Measurements from ENCODE around the gene UXS1. TPM values are rescaled to one million over a fixed set of nuclear protein-coding genes. Genes with fewer than 3 reads are reported as not detected.

Gene UXS1
- total and polyA plus RNA-seq, 2 donors (not counting 3 experiments of a cell fraction or from before 2014, with no cell fraction given), result 34.2 to 43.2 TPM

DNA sequence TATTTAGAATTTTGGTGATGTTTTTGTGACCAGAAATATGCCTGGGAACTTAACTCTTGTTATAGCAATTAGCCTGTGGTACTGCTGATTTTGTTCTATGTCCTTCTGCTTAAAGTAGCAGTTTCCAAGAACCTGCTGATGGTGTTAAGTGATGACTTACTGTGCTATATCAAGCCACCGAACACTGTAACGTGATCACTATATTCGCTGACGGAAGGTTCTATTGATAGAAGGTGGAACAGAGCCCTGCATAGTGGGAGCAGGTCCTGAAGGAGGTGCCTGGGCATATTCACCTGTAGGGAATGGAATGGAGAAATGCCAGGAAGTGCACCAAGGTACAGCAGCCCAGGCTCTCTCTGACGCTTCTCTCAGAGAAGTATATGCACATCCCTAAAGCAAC is 76.8 kb downstream of the UXS1 start:
- Histone ChIP-seq H3K4me2 (ENCODE audit: insufficient read depth, low read length) (no peak overlapping the region), H3K79me2 (ENCODE audit: control insufficient read depth, insufficient read depth, low read length) (no peaks in the 10 kb centered on the region), H3K9me1 (replicated peaks; ENCODE audit: control insufficient read depth, extremely low read depth, insufficient read depth, low read length) (no peaks in the 10 kb centered on the region), H2AFZ (ENCODE audit: low read depth, low read length) (no peak overlapping the region), H4K20me1 (replicated peaks; ENCODE audit: control insufficient read depth, extremely low read depth, insufficient read depth, low read length) (no peaks in the 10 kb centered on the region), H3K27me3 (ENCODE audit: control insufficient read depth in 2 of 2, insufficient read depth in 2 of 2, low read length in 2 of 2) (no peaks in the 10 kb centered on the region), H3K9ac (replicated peaks; ENCODE audit: extremely low read depth, insufficient read depth, low read length) (no peak overlapping the region), H3K4me1 (ENCODE audit: control insufficient read depth, extremely low read depth, insufficient read depth, low read length) (no peaks in the 10 kb centered on the region), H3K9me3 (replicated peaks; ENCODE audit: control insufficient read depth, insufficient read depth, low read length) (no peaks in the 10 kb centered on the region), H3K36me3 (ENCODE audit: control insufficient read depth in 2 of 2, extremely low read depth in 1 of 2, insufficient read depth in 2 of 2, low read length in 2 of 2) (peaks cover 0 to 4% of the 10 kb centered on the region in 2 experiments), H3K27ac (ENCODE audit: insufficient read depth, low read depth, low read length) (no peak overlapping the region), H3K4me3 (replicated peaks in 1 of 3; ENCODE audit: insufficient read depth in 1 of 3, low read depth in 1 of 3, low read length in 3 of 3) (no peak overlapping the region)
- no TSS peak for BruUV-seq (replicated peaks)
- FAIRE-seq (no peak), DNase-seq (ENCODE audit: low read depth, low spot score) (no peak)
- dilution Hi-C loops (cut with MboI; ENCODE audit: extremely low pct_ligation_motif_present, low sequenced_read_pairs), result no loop called here
- ChIA-PET CTCF (no interaction called here), POLR2A (no interaction called here)
- TF ChIP-seq GATA2 (IDR thresholded peaks at IDR 0.05; ENCODE audit: insufficient read depth, insufficient read length, low read depth, low read length) (no peak), POLR2A (IDR thresholded peaks at IDR 0.05; ENCODE audit: low read depth, low read length) (no peak), JUN (IDR thresholded peaks at IDR 0.05; ENCODE audit: borderline replicate concordance, insufficient read depth, insufficient read length, low read depth) (no peak), MYC (IDR thresholded peaks at IDR 0.05; ENCODE audit: low read depth, low read length) (no peak), FOS (IDR thresholded peaks at IDR 0.05; ENCODE audit: borderline replicate concordance, insufficient read depth, low read length) (no peak), POLR2AphosphoS5 (IDR thresholded peaks at IDR 0.05; ENCODE audit: insufficient read depth, low read depth, low read length) (no peak), EZH2 (IDR thresholded peaks at IDR 0.05; ENCODE audit: borderline replicate concordance, low read depth, low read length, severe bottlenecking) (no peak)
- TF ChIP-seq, protein P1, sequence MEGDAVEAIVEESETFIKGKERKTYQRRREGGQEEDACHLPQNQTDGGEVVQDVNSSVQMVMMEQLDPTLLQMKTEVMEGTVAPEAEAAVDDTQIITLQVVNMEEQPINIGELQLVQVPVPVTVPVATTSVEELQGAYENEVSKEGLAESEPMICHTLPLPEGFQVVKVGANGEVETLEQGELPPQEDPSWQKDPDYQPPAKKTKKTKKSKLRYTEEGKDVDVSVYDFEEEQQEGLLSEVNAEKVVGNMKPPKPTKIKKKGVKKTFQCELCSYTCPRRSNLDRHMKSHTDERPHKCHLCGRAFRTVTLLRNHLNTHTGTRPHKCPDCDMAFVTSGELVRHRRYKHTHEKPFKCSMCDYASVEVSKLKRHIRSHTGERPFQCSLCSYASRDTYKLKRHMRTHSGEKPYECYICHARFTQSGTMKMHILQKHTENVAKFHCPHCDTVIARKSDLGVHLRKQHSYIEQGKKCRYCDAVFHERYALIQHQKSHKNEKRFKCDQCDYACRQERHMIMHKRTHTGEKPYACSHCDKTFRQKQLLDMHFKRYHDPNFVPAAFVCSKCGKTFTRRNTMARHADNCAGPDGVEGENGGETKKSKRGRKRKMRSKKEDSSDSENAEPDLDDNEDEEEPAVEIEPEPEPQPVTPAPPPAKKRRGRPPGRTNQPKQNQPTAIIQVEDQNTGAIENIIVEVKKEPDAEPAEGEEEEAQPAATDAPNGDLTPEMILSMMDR (IDR thresholded peaks at IDR 0.05; ENCODE audit: extremely low read depth in 1 of 2, insufficient read depth in 1 of 2, low read depth in 1 of 2, low read length in 2 of 2), result no peak
- TF ChIP-seq, protein P2, sequence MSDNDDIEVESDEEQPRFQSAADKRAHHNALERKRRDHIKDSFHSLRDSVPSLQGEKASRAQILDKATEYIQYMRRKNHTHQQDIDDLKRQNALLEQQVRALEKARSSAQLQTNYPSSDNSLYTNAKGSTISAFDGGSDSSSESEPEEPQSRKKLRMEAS (IDR thresholded peaks at IDR 0.05; ENCODE audit: insufficient read depth, insufficient read length), result no peak
- intact Hi-C loops (cut with micrococcal nuclease), result no loop called here
